ENCODE results near the gene EXOC4.

GRCh38 chr7:133481676-133482075 is 228.8 kb downstream of the EXOC4 start:
- TF ChIP-seq, protein P1, sequence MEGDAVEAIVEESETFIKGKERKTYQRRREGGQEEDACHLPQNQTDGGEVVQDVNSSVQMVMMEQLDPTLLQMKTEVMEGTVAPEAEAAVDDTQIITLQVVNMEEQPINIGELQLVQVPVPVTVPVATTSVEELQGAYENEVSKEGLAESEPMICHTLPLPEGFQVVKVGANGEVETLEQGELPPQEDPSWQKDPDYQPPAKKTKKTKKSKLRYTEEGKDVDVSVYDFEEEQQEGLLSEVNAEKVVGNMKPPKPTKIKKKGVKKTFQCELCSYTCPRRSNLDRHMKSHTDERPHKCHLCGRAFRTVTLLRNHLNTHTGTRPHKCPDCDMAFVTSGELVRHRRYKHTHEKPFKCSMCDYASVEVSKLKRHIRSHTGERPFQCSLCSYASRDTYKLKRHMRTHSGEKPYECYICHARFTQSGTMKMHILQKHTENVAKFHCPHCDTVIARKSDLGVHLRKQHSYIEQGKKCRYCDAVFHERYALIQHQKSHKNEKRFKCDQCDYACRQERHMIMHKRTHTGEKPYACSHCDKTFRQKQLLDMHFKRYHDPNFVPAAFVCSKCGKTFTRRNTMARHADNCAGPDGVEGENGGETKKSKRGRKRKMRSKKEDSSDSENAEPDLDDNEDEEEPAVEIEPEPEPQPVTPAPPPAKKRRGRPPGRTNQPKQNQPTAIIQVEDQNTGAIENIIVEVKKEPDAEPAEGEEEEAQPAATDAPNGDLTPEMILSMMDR (IDR thresholded peaks at IDR 0.05 in 4 of 5, conservative IDR thresholded peaks at IDR 0.05 in 1 of 5) = no peak
- no peak for TF ChIP-seq POLR2A (IDR thresholded peaks at IDR 0.05)

All from gastrocnemius medialis (tissue), 4 donors.